Measurements from ENCODE around the gene PPY.
A peak's percentile ranks its signal among the peaks of the same experiment; 100 is the strongest.

The PPY gene

DNA sequence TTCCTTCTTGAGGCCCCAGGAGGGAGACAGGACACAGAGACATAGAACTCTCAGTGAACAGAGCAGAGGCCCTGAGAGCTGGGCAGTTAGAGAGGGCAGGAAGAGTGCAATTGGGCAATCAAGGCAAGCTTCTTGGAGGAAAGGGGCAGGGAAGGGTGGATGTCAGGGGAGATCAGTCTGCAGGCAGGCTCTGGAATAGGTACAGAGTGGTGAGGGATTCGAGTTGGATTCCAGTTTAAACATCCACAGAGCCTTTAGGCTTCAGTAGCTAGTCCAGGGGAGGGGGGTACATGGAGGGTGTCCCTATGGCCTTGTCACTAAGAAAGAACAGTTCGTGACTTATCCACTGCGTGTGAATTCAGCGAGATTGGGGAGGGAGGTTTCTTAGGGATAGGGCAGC is 9.5 kb upstream of the PPY start:
- Histone ChIP-seq H4K20me1 (ENCODE audit: insufficient read depth, low read length, poor library complexity, severe bottlenecking) (no peaks in the 10 kb centered on the region), H3F3A (ENCODE audit: low read depth) (no peaks in the 10 kb centered on the region), H3K36me3 (ENCODE audit: insufficient read depth, low read length) (no peaks in the 10 kb centered on the region), H3K9me3 (ENCODE audit: insufficient read depth, low read depth, low read length) (no peaks in the 10 kb centered on the region), H3K79me2 (ENCODE audit: insufficient read depth, low read length) (no peaks in the 10 kb centered on the region), H3K27me3 (ENCODE audit: insufficient read depth, low read length, poor library complexity, severe bottlenecking) (no peaks in the 10 kb centered on the region), H3K4me3 (ENCODE audit: low read length, poor library complexity, severe bottlenecking) (no peak overlapping the region), H3K4me2 (ENCODE audit: low read depth, low read length, poor library complexity, severe bottlenecking) (no peak overlapping the region), H3K9me2 (replicated peaks; ENCODE audit: low read depth, low read length) (no peaks in the 10 kb centered on the region), H3K4me1 (ENCODE audit: insufficient read depth, low read length, poor library complexity, severe bottlenecking) (peaks cover 7% of the 10 kb centered on the region), H2AFZ (ENCODE audit: low read length) (no peak overlapping the region), H3K9ac (ENCODE audit: low read depth, low read length, poor library complexity, severe bottlenecking) (no peak overlapping the region)
- TF ChIP-seq EZH2phosphoT487 (IDR thresholded peaks at IDR 0.05; ENCODE audit: borderline replicate concordance): no peak
- TF ChIP-seq, protein P1, sequence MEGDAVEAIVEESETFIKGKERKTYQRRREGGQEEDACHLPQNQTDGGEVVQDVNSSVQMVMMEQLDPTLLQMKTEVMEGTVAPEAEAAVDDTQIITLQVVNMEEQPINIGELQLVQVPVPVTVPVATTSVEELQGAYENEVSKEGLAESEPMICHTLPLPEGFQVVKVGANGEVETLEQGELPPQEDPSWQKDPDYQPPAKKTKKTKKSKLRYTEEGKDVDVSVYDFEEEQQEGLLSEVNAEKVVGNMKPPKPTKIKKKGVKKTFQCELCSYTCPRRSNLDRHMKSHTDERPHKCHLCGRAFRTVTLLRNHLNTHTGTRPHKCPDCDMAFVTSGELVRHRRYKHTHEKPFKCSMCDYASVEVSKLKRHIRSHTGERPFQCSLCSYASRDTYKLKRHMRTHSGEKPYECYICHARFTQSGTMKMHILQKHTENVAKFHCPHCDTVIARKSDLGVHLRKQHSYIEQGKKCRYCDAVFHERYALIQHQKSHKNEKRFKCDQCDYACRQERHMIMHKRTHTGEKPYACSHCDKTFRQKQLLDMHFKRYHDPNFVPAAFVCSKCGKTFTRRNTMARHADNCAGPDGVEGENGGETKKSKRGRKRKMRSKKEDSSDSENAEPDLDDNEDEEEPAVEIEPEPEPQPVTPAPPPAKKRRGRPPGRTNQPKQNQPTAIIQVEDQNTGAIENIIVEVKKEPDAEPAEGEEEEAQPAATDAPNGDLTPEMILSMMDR (conservative IDR thresholded peaks at IDR 0.05; ENCODE audit: low read length): no peak

GRCh38 chr17:43950554-43950953 is 8.3 kb upstream of the PPY start:
- no peaks in the 10 kb centered on the region for H3K9me2 ChIP-seq (replicated peaks; ENCODE audit: low read depth, low read length)
- no peaks in the 10 kb centered on the region for H3K79me2 ChIP-seq (ENCODE audit: insufficient read depth, low read length)
- H3K9me3 ChIP-seq (ENCODE audit: insufficient read depth, low read depth, low read length): no peaks in the 10 kb centered on the region
- no peaks in the 10 kb centered on the region for H4K20me1 ChIP-seq (ENCODE audit: insufficient read depth, low read length, poor library complexity, severe bottlenecking)
- TF ChIP-seq EZH2phosphoT487 (IDR thresholded peaks at IDR 0.05; ENCODE audit: borderline replicate concordance): no peak
- TF ChIP-seq, protein P1 (conservative IDR thresholded peaks at IDR 0.05; ENCODE audit: low read length): no peak
- no peaks in the 10 kb centered on the region for H3K36me3 ChIP-seq (ENCODE audit: insufficient read depth, low read length)
- no peak overlapping the region for H2AFZ ChIP-seq (ENCODE audit: low read length)
- H3K4me3 ChIP-seq (ENCODE audit: low read length, poor library complexity, severe bottlenecking): no peak overlapping the region
- no peak overlapping the region for H3K9ac ChIP-seq (ENCODE audit: low read depth, low read length, poor library complexity, severe bottlenecking)
- H3K4me2 ChIP-seq (ENCODE audit: low read depth, low read length, poor library complexity, severe bottlenecking): no peak overlapping the region
- no peaks in the 10 kb centered on the region for H3F3A ChIP-seq (ENCODE audit: low read depth)
- H3K27me3 ChIP-seq (ENCODE audit: insufficient read depth, low read length, poor library complexity, severe bottlenecking): no peaks in the 10 kb centered on the region
- peaks cover 16% of the 10 kb centered on the region for H3K4me1 ChIP-seq (ENCODE audit: insufficient read depth, low read length, poor library complexity, severe bottlenecking)

- TF ChIP-seq EZH2phosphoT487 (IDR thresholded peaks at IDR 0.05; ENCODE audit: borderline replicate concordance): no peak
- Histone ChIP-seq H3K9me3 (ENCODE audit: insufficient read depth, low read depth, low read length) (no peaks in the 10 kb centered on the region), H3K9ac (ENCODE audit: low read depth, low read length, poor library complexity, severe bottlenecking) (no peak overlapping the region), H2AFZ (ENCODE audit: low read length) (no peak overlapping the region), H3K4me1 (ENCODE audit: insufficient read depth, low read length, poor library complexity, severe bottlenecking) (peaks cover 16% of the 10 kb centered on the region), H3K9me2 (replicated peaks; ENCODE audit: low read depth, low read length) (no peaks in the 10 kb centered on the region), H4K20me1 (ENCODE audit: insufficient read depth, low read length, poor library complexity, severe bottlenecking) (no peaks in the 10 kb centered on the region), H3K27me3 (ENCODE audit: insufficient read depth, low read length, poor library complexity, severe bottlenecking) (no peaks in the 10 kb centered on the region), H3K79me2 (ENCODE audit: insufficient read depth, low read length) (no peaks in the 10 kb centered on the region), H3K4me3 (ENCODE audit: low read length, poor library complexity, severe bottlenecking) (no peak overlapping the region), H3F3A (ENCODE audit: low read depth) (no peaks in the 10 kb centered on the region), H3K36me3 (ENCODE audit: insufficient read depth, low read length) (no peaks in the 10 kb centered on the region), H3K4me2 (ENCODE audit: low read depth, low read length, poor library complexity, severe bottlenecking) (no peak overlapping the region)
Observed at GRCh38 chr17:43949781-43950180, 7.5 kb upstream of the PPY start.

GRCh38 chr17:43946781-43947180 is 4.5 kb upstream of the PPY start:
- Histone ChIP-seq H3F3A (ENCODE audit: low read depth) (no peaks in the 10 kb centered on the region), H3K4me2 (ENCODE audit: low read depth, low read length, poor library complexity, severe bottlenecking) (no peak overlapping the region), H3K36me3 (ENCODE audit: insufficient read depth, low read length) (no peaks in the 10 kb centered on the region), H3K27me3 (ENCODE audit: insufficient read depth, low read length, poor library complexity, severe bottlenecking) (no peaks in the 10 kb centered on the region), H3K9me3 (ENCODE audit: insufficient read depth, low read depth, low read length) (no peaks in the 10 kb centered on the region), H3K9ac (ENCODE audit: low read depth, low read length, poor library complexity, severe bottlenecking) (no peak overlapping the region), H3K4me1 (ENCODE audit: insufficient read depth, low read length, poor library complexity, severe bottlenecking) (peaks cover 16% of the 10 kb centered on the region), H2AFZ (ENCODE audit: low read length) (peak overlapping the region; percentile 37; the same call in 1 of the 2 replicates), H3K9me2 (replicated peaks; ENCODE audit: low read depth, low read length) (no peaks in the 10 kb centered on the region), H4K20me1 (ENCODE audit: insufficient read depth, low read length, poor library complexity, severe bottlenecking) (no peaks in the 10 kb centered on the region), H3K4me3 (ENCODE audit: low read length, poor library complexity, severe bottlenecking) (no peak overlapping the region), H3K79me2 (ENCODE audit: insufficient read depth, low read length) (no peaks in the 10 kb centered on the region)
- no peak for TF ChIP-seq EZH2phosphoT487 (IDR thresholded peaks at IDR 0.05; ENCODE audit: borderline replicate concordance)
- TF ChIP-seq, protein P1 (conservative IDR thresholded peaks at IDR 0.05; ENCODE audit: low read length): no peak; the same call in 1 of the 2 replicates
